ENCODE data around the gene MED12L. TPM values are rescaled to one million over a fixed set of nuclear protein-coding genes. Genes with fewer than 3 reads are reported as not detected.

Gene MED12L
- total and polyA plus RNA-seq, 4 donors, result 11.9 to 23.8 (median 12.6) TPM

DNA sequence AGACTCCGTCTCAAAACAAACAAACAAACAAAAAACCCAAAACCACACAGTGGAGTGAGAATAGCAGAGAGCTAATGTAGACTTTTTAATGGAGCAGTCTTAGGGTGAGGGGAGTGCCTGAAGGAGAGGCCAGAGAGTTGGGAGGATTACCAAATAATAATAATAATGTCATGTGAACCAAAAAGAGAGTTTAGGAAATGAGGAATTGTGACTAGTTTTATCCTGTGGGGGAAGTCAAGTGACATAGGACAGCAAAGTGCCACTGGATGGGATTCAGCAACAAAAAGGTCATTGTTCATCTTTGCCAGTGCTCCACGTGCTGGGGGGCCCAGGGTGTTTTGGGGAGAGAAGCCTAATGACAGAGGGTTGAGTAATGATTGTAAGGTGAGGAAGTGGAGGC, 218.3 kb downstream of the MED12L start:
- no peaks in the 10 kb centered on the region for H3K27me3 ChIP-seq (ENCODE audit: control insufficient read depth, insufficient read depth, low read length)
- H3K36me3 ChIP-seq (ENCODE audit: control insufficient read depth, insufficient read depth, low read length), result no peaks in the 10 kb centered on the region
- H3K4me1 ChIP-seq (ENCODE audit: control insufficient read depth, insufficient read depth, low read length), result peaks cover 5% of the 10 kb centered on the region
- no peak overlapping the region for H3K27ac ChIP-seq (ENCODE audit: low read depth, low read length)
- no peak for DNase-seq (ENCODE audit: low read depth in 4 of 6, low spot score in 6 of 6)
- WGBS (ENCODE audit: insufficient coverage), result no CpG with 5 or more reads among the region's 2 CpGs
- H3K4me3 ChIP-seq (ENCODE audit: low read depth, low read length), result no peak overlapping the region
- no peaks in the 10 kb centered on the region for H3K9me3 ChIP-seq (ENCODE audit: control insufficient read depth, insufficient read depth, low read length)

GRCh38 chr3:151305060-151305774, 219.8 kb downstream of the MED12L start:
- peak in 1 of 6 donors; percentile 48 for DNase-seq (ENCODE audit: low read depth in 4 of 6, low spot score in 6 of 6)
- no peak overlapping the region for H3K4me3 ChIP-seq (ENCODE audit: low read depth, low read length)
- H3K27ac ChIP-seq (ENCODE audit: low read depth, low read length), result no peak overlapping the region
- peaks cover 5% of the 10 kb centered on the region for H3K4me1 ChIP-seq (ENCODE audit: control insufficient read depth, insufficient read depth, low read length)
- WGBS (ENCODE audit: insufficient coverage), result 67% methylated on average over 3 of the region's 7 CpGs
- no peaks in the 10 kb centered on the region for H3K9me3 ChIP-seq (ENCODE audit: control insufficient read depth, insufficient read depth, low read length)
- H3K27me3 ChIP-seq (ENCODE audit: control insufficient read depth, insufficient read depth, low read length), result no peaks in the 10 kb centered on the region
- no peaks in the 10 kb centered on the region for H3K36me3 ChIP-seq (ENCODE audit: control insufficient read depth, insufficient read depth, low read length)

DNA sequence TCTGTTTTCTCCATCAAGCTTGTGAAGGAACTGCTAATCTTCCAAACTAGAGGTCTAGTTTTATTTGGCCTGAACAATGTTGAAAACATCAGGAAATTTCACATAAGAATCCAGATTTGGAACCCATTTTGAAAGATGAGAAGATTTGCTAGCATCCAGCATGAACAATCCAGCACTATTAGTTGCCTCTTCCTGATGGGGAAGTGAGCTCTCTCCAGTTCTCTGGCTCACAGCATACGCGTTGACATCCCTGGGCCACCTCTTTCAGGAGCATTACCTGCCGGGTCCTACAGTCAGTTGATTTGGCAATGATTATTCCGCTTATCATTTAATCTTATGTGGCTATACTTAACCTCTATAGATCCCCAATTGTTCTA, 220.3 kb downstream of the MED12L start:
- H3K27ac ChIP-seq (ENCODE audit: low read depth, low read length), result no peak overlapping the region
- WGBS (ENCODE audit: insufficient coverage), result 75% methylated on average over 2 of the region's 4 CpGs
- peaks cover 5% of the 10 kb centered on the region for H3K4me1 ChIP-seq (ENCODE audit: control insufficient read depth, insufficient read depth, low read length)
- no peaks in the 10 kb centered on the region for H3K36me3 ChIP-seq (ENCODE audit: control insufficient read depth, insufficient read depth, low read length)
- H3K27me3 ChIP-seq (ENCODE audit: control insufficient read depth, insufficient read depth, low read length), result no peaks in the 10 kb centered on the region
- H3K9me3 ChIP-seq (ENCODE audit: control insufficient read depth, insufficient read depth, low read length), result no peaks in the 10 kb centered on the region
- no peak for DNase-seq (ENCODE audit: low read depth in 4 of 6, low spot score in 6 of 6)
- H3K4me3 ChIP-seq (ENCODE audit: low read depth, low read length), result no peak overlapping the region

GRCh38 chr3:151306168-151306810, 220.8 kb downstream of the MED12L start:
- WGBS (ENCODE audit: insufficient coverage), result 20% methylated on average over 1 of the region's 6 CpGs
- Histone ChIP-seq H3K9me3 (ENCODE audit: control insufficient read depth, insufficient read depth, low read length) (no peaks in the 10 kb centered on the region), H3K27me3 (ENCODE audit: control insufficient read depth, insufficient read depth, low read length) (no peaks in the 10 kb centered on the region), H3K4me1 (ENCODE audit: control insufficient read depth, insufficient read depth, low read length) (peaks cover 5% of the 10 kb centered on the region), H3K4me3 (ENCODE audit: low read depth, low read length) (no peak overlapping the region), H3K27ac (ENCODE audit: low read depth, low read length) (no peak overlapping the region), H3K36me3 (ENCODE audit: control insufficient read depth, insufficient read depth, low read length) (no peaks in the 10 kb centered on the region)
- no peak for DNase-seq (ENCODE audit: low read depth in 4 of 6, low spot score in 6 of 6)

GRCh38 chr3:151307131-151307530, 221.7 kb downstream of the MED12L start:
- Histone ChIP-seq H3K27ac (ENCODE audit: low read depth, low read length) (no peak overlapping the region), H3K4me3 (ENCODE audit: low read depth, low read length) (no peak overlapping the region), H3K36me3 (ENCODE audit: control insufficient read depth, insufficient read depth, low read length) (no peaks in the 10 kb centered on the region), H3K27me3 (ENCODE audit: control insufficient read depth, insufficient read depth, low read length) (no peaks in the 10 kb centered on the region), H3K4me1 (ENCODE audit: control insufficient read depth, insufficient read depth, low read length) (peaks cover 5% of the 10 kb centered on the region), H3K9me3 (ENCODE audit: control insufficient read depth, insufficient read depth, low read length) (no peaks in the 10 kb centered on the region)
- no peak for DNase-seq (ENCODE audit: low read depth in 4 of 6, low spot score in 6 of 6)

GRCh38 chr3:151307583-151308488, 222.4 kb downstream of the MED12L start:
- H3K27ac ChIP-seq (ENCODE audit: low read depth, low read length), result no peak overlapping the region
- H3K27me3 ChIP-seq (ENCODE audit: control insufficient read depth, insufficient read depth, low read length), result no peaks in the 10 kb centered on the region
- no peak for DNase-seq (ENCODE audit: low read depth in 4 of 6, low spot score in 6 of 6)
- no peaks in the 10 kb centered on the region for H3K36me3 ChIP-seq (ENCODE audit: control insufficient read depth, insufficient read depth, low read length)
- H3K9me3 ChIP-seq (ENCODE audit: control insufficient read depth, insufficient read depth, low read length), result no peaks in the 10 kb centered on the region
- WGBS (ENCODE audit: insufficient coverage), result no CpG with 5 or more reads among the region's 1 CpG
- H3K4me1 ChIP-seq (ENCODE audit: control insufficient read depth, insufficient read depth, low read length), result peaks cover 5% of the 10 kb centered on the region
- no peak overlapping the region for H3K4me3 ChIP-seq (ENCODE audit: low read depth, low read length)

DNA sequence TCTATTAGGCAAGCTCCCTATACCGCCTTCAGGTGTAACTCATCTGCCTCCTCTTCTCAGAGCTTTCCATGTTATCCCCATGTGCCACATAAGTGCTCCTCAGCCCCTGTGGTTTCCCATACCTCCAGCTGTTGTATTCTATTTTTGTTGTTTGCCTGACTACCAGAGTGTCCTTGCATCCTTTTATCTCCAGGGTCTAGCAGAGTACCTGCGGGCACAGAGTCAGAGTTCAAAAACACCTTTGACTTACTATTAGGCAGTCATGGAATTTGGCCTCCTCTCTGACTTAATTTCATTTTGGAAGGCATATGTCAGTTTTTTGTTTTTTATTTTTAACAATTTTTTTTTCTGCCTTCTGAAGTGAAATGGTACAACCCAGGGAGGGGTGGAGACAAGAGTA, 224.1 kb downstream of the MED12L start:
- H3K27me3 ChIP-seq (ENCODE audit: control insufficient read depth, insufficient read depth, low read length), result no peaks in the 10 kb centered on the region
- no peaks in the 10 kb centered on the region for H3K9me3 ChIP-seq (ENCODE audit: control insufficient read depth, insufficient read depth, low read length)
- H3K4me3 ChIP-seq (ENCODE audit: low read depth, low read length), result no peak overlapping the region
- 100% methylated on average over 1 of the region's 2 CpGs for WGBS (ENCODE audit: insufficient coverage)
- DNase-seq (ENCODE audit: low read depth in 4 of 6, low spot score in 6 of 6), result no peak
- H3K36me3 ChIP-seq (ENCODE audit: control insufficient read depth, insufficient read depth, low read length), result no peaks in the 10 kb centered on the region
- H3K4me1 ChIP-seq (ENCODE audit: control insufficient read depth, insufficient read depth, low read length), result peaks cover under 1% of the 10 kb centered on the region
- H3K27ac ChIP-seq (ENCODE audit: low read depth, low read length), result no peak overlapping the region

DNA sequence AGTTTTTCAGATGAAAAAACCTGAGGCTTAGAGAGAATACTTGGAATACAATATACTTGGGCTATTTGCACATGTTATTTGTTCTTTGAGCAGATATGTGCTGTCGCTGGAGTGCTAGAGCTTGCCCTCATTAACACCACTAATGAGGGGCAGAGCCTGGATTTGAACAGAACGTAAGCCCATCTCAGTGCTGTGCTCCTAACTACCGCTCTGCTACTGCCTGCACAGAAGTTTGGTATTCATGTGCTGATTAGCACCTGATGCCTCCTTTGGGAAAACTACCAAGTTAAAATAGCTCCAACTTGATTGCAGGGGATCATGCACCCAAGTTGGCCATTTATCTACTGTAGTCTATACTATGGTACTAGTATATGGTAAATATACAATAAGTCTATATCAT, 227.5 kb downstream of the MED12L start:
- Histone ChIP-seq H3K9me3 (ENCODE audit: control insufficient read depth, insufficient read depth, low read length) (no peaks in the 10 kb centered on the region), H3K27ac (ENCODE audit: low read depth, low read length) (no peak overlapping the region), H3K4me1 (ENCODE audit: control insufficient read depth, insufficient read depth, low read length) (no peaks in the 10 kb centered on the region), H3K36me3 (ENCODE audit: control insufficient read depth, insufficient read depth, low read length) (no peaks in the 10 kb centered on the region), H3K4me3 (ENCODE audit: low read depth, low read length) (no peak overlapping the region), H3K27me3 (ENCODE audit: control insufficient read depth, insufficient read depth, low read length) (no peaks in the 10 kb centered on the region)
- no peak for DNase-seq (ENCODE audit: low read depth in 4 of 6, low spot score in 6 of 6)
- 100% methylated on average over 2 of the region's 3 CpGs for WGBS (ENCODE audit: insufficient coverage)

- no peaks in the 10 kb centered on the region for H3K27me3 ChIP-seq (ENCODE audit: control insufficient read depth, insufficient read depth, low read length)
- H3K4me1 ChIP-seq (ENCODE audit: control insufficient read depth, insufficient read depth, low read length), result no peaks in the 10 kb centered on the region
- no peaks in the 10 kb centered on the region for H3K9me3 ChIP-seq (ENCODE audit: control insufficient read depth, insufficient read depth, low read length)
- no peak overlapping the region for H3K27ac ChIP-seq (ENCODE audit: low read depth, low read length)
- H3K36me3 ChIP-seq (ENCODE audit: control insufficient read depth, insufficient read depth, low read length), result no peaks in the 10 kb centered on the region
- no peak for DNase-seq (ENCODE audit: low read depth in 4 of 6, low spot score in 6 of 6)
- H3K4me3 ChIP-seq (ENCODE audit: low read depth, low read length), result no peak overlapping the region
- WGBS (ENCODE audit: insufficient coverage), result 83% methylated on average over 1 of the region's 2 CpGs
Observed at GRCh38 chr3:151314137-151314536, 228.7 kb downstream of the MED12L start.
